GM18870 (cell line): ENCODE results near the gene PCGF1.

Source experiments
- ATAC-seq: cut with Tn5 transposase; IDR thresholded peaks from one replicate; pipeline ENCODE4 v1.9.1; 2021; ENCODE audit warnings: moderate library complexity; ENCODE audit not compliant: unreplicated experiment

PCGF1 gene

GRCh38 chr2:74507145-74507925 lies at the start of gene PCGF1:
Gene PCGF1 (minus strand): TSS chr2:74507695. CDS start chr2:74507668, 27 bp downstream.
- ATAC-seq: peak; percentile 91

GRCh38 chr2:74556831-74557370 lies 49.4 kb upstream of the PCGF1 start:
- no peak for ATAC-seq

DNA sequence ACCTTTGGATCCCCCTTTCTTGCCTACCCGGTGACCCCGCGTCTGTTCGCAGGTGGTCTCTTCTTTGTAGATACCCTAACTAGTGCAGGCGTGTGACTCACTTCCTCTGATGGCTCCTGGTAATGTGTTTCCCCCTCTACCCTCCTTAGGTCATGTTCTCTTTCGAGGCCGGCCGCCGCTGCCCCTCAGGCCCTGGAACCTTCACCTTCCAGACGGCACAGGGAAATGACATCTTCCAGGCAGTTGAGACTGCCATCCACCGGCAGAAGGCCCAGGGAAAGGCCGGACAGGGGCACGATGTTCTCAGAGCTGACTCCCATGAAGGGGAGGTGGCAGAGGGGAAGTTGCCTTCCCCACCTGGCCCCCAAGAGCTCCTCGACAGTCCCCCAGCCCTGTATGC lies 48.7 kb upstream of the PCGF1 start:
- ATAC-seq: no peak

DNA sequence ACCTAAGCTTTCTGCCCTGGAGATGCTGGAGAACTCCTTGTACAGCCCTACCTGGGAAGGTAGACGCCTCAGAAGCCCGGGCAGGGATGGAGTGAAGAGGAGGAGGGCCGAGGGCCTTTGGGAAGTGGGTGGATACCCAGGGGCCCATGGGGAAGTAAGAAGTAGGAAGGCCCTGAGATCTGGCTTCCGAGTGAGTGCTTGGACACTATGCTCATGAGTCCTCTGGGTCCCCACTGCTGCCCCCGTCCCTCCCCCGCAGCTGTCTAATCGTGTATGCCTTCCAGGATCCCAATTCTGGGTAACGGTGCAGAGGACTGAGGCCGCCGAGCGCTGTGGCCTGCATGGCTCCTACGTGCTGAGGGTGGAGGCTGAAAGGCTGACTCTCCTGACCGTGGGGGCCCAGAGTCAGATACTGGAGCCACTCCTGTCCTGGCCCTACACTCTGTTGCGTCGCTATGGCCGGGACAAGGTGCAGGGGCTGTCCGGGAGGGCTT lies 48.2 kb upstream of the PCGF1 start:
- no peak for ATAC-seq

GRCh38 chr2:74554820-74555531 lies 47.5 kb upstream of the PCGF1 start:
- ATAC-seq: no peak

DNA sequence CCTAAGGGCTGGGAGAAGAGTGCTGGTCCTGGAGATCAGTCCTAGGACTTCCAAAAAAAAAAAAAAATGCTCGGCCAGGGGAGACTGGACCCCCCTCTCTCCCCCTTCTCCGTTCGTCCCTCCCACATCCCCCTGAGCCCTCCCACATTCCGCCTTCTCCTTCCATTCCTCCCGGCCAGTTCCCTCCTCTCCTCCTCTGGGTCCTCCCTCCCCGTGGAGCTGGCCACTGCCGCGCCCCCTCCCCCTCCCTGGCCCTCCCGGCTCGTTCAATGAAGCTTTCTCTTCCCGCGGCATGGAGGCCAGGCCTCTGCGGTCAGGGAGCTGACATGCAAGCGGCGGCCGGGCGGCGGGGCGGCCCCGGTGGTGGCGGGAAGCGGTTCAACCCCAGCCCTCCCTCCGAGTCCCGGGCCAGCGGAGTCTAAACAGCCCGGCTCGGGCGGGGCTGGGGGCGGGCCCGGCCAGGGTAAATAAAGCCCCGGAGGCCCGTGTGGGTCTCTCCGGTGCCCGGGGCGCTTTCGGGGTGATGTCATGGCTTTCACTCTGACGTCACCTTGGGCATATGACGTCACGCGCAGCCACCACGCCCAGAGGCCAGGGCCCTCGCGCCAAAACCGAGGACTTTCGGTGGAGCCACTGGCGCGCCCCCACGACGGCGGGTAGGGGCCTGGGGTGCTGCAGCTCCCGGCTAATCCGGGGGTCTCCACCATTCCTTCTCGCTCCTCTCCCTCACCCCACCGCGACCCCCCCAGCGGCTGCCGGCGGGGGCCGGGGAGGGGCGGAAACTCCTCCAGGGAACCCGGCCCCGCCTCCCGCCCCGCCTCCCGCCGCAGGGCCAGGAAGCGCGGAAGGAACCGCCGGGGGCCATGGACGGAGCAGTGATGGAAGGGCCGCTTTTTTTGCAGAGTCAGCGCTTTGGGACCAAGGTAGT lies 46.7 kb upstream of the PCGF1 start, which contains the start of the genes DOK1 and LOXL3:
Gene DOK1, plus strand, starts transcription at position 829 of the 928 bp plus-strand sequence. Its CDS starts 35 bp downstream, at position 864.
Gene LOXL3, minus strand, starts transcription at position 51 of the 928 bp plus-strand sequence. CDS start 1,308 bp downstream, outside the sequence.
- ATAC-seq: no peak

GRCh38 chr2:74552914-74553811 lies 45.7 kb upstream of the PCGF1 start:
- ATAC-seq: no peak

DNA sequence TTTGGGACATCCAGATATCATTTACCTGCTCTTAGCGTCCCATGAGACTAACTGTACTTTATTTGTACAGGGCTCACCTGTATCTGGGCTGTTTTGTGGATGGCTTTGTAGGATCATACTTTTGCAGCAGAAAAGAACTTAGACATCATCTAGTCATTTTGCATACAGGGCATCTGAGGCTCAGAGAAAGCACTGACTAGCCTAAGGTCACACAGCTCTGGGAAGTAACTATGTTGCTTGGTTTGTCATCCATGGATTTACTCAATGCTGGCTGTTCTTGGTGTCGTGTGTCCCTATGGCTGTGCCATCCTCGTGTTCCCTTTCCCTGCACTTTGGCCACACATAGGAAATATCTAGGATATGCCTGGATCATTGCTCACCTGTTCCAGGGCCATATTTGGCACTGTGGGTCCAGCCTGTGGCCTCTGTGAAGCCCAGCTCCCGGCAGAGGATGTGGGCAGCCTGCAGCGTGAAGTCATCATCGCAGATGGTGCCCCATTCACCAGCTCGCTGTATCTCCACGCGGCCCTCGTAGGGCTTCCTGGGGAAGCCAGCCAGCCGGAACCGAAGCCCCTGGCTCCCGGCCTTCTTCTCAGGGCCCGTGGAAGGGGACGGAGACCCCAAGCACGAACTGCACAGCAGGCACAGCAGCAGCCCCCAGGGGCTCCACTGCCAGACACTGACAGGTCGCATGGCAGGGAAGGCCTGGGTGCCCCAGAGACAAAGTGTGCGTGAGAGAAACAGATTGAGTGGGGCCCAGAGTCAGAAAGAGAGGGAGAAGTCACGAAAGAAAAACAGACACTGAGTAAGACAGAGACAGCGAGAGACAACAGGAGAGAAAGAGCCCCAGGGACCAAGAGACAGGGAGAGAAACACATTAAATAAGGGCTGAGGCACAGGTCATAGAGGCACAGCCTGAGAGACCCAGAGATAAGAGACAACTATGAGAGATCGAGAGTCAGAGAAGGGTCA lies 44.7 kb upstream of the PCGF1 start:
- ATAC-seq: no peak

DNA sequence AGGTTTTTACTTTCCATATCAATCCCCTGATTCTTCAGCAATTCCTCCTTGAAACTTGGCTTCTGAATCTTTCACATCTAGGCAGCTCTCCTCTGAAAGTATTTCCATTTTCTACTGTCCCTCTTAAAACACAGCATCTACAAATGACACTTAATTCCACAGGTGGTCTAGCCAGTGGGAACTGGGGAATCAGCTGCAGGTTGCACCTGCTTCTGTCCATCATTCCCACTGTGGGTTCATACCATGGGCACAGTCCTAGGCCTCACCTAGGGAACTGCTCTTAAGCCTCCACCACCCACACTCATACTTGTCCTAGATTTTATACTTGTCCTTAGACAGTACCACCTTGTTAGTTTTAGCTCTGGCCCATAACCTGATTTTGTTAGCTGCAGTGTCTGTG lies 44.0 kb upstream of the PCGF1 start:
- no peak for ATAC-seq

DNA sequence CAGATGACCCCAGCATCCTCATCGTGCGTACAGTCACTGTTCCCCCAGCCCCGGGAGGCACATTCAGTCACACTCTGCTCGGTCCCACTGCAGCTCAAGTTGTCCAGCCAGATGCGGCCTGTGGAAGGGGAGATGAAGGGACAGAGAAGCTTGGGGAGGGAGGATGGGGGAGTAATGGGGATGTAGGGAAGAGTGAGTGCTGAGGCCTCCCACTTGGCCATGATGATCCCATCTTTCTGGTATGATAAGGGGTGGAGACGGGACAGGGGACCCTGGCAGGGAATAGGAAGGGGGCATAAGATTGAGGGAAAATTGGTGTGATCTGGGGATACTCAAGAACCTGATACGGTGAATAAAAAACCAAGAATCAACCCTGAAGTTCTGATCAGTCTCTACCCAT lies 42.7 kb upstream of the PCGF1 start:
- ATAC-seq: no peak

DNA sequence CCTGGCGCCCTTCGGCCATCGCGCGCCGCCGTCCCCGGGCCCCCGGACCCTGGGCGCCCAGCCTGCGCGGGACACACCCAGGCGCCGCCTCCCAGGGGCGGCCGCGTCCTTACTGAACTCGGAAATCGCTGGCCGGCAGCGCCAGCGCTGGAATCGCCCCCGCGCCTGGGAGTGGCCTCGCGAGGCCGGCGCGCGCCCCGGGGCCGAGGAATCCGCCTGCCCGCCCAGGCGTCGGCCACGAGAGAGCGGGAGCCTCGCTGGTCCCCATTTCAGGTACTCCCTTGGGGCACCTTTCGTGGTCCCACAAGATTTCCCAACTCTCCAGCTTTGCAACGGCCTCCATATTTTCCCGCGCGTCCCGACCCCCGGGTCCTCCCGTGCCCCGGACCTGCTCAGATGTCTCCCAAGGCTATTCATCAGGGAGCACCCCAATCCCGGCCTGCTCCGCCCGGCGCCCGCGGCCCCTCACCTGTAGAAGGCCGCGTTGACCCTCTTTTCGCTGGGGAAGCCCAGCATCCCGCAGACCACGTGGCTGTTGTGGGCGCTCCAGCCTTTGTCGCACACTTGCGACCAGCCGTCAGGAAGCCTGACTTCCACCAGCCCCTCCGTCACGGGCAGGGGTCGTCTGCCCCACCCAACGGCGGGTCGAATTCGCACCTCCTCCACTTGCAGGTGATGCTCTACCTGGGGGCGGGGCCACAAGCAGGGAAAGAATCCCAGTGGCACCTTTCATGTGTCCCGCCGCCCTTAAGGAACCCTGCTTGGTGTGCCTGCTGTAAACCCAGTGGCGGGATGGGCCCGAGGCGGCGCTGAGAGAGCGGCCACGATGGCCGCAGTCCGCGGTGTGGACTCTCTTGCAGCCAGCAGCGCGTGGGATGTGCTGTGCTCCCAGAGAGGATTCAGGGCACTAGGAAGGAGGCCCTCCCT lies 41.7 kb upstream of the PCGF1 start:
- no peak for ATAC-seq

DNA sequence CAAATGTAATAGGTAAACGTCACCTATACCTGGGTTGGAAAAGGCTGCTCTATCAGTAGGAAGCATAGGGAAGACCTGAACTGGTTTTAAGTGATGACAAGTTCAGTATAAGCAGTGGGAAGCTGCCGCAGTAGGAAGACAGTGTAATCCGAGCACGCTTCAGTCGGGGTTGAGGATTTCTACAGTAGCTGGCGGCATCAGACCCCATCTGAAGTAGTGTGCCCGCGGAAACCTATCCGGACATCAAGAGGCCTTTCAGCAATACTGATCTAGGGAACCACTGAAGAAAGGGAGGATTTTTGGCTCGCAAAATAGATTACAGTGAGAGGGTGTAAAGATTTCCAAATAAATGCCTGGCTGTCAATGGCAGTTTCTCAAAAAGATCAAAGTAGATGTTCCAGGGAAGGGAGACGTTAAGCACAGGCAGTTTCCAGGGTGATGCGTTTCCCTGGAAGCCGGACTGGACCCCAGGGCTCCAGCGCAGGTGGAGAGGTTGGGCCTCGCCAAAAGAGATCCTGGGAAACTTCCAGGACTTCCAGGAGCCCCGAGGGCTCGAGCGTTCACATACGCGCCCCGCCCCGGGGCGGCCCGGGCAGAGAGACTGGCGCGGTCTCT lies 40.9 kb upstream of the PCGF1 start:
- ATAC-seq: no peak

- ATAC-seq: no peak
Observed at GRCh38 chr2:74546004-74546403, 38.5 kb upstream of the PCGF1 start.

DNA sequence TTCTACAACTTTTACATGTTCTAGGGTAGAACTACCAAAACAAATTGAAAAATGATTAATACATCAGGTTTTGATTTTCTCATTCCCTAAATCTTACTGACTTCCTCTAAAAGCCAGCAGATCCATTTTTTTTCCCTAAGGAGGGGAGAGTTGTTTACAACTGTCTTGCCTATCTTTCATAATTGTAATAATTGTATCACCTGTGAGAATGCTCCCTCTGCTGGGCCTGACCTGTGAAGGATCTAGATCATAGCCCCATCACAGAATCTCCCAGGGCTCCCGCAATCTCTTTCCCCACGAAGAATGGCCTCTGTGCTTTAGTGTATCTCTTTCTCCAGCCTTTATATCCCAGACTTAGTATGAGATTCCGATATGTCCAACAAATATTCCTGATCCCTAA lies 37.1 kb upstream of the PCGF1 start:
- no peak for ATAC-seq

DNA sequence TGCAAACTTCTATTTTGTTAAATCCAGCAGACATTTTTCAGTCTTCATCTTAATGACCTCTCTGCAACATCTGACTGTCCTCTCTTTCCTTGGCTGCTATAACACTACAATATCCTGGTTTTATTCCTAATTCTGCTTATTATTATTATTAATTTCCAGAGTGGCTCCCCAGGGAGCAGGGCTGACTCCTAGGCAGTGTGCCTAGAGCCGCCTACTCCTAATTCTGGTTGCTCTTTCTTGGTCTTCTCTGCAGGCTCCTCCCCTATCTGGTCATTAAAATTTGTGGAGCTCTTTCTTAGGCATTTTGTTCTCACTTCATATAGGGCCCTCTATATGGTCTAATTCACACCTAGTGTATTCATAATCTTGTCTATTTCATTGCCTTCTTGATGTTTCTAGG lies 35.5 kb upstream of the PCGF1 start:
- ATAC-seq: no peak

DNA sequence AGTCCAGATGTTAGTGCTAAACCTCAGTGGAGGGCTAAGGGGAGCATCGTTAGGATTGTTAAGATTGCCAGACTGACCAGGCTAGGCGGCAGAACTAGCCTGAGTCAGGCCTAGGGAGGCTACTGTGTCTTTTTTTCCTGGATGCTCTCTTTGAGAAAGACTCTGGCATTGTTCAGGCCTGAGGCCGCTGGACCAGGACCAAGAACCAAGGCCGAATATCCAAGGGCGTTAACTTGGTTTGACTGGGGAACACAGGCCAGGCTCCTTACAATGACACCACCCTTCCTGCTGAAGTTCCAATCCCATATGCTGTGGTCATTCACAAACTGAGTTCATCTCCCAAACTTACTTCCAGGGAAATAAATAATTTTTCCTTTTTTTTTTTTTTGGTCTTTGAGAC lies 32.8 kb upstream of the PCGF1 start:
- no peak for ATAC-seq

- no peak for ATAC-seq
Observed at GRCh38 chr2:74538881-74539339, 31.4 kb upstream of the PCGF1 start.
